ENCODE data around the gene TEAD1.

DNA sequence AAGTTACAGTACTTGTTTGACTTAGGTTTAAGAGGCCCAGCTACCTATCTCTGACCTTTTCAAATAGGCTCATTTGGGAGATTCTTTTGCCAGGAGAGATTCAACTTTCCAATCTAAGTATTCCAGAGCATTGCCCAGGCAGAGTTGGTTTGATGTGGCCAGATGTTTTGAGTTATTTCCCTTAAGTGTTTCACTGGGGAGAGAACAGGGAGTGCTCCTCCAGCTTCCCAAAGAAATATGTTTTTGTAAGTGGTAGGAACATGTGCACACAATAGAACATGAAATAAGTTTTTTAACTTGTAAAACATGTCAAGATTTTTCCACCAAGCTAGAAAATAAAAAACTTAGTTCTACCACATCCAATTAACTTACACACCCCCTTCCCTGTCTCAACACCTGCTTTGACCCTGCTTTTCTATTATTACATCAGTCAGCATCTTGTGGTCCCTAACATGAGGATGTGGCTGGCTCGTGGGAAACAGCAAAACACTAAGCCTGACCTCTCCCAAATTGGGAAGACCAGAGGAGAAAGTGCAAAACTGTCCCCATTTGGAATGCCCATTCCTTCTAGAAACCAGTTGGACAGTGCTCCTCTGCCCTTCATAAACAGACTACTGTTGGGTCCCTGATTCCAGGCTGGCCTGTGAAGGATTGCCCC, 264.5 kb downstream of the TEAD1 start:
- TF ChIP-seq, protein P1, sequence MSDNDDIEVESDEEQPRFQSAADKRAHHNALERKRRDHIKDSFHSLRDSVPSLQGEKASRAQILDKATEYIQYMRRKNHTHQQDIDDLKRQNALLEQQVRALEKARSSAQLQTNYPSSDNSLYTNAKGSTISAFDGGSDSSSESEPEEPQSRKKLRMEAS (IDR thresholded peaks at IDR 0.05): no peak
- TF ChIP-seq MAFK (IDR thresholded peaks at IDR 0.05; ENCODE audit: partially characterized antibody): no peak
- TF ChIP-seq, protein P2, sequence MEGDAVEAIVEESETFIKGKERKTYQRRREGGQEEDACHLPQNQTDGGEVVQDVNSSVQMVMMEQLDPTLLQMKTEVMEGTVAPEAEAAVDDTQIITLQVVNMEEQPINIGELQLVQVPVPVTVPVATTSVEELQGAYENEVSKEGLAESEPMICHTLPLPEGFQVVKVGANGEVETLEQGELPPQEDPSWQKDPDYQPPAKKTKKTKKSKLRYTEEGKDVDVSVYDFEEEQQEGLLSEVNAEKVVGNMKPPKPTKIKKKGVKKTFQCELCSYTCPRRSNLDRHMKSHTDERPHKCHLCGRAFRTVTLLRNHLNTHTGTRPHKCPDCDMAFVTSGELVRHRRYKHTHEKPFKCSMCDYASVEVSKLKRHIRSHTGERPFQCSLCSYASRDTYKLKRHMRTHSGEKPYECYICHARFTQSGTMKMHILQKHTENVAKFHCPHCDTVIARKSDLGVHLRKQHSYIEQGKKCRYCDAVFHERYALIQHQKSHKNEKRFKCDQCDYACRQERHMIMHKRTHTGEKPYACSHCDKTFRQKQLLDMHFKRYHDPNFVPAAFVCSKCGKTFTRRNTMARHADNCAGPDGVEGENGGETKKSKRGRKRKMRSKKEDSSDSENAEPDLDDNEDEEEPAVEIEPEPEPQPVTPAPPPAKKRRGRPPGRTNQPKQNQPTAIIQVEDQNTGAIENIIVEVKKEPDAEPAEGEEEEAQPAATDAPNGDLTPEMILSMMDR (IDR thresholded peaks at IDR 0.05): no peak
- no peak for TF ChIP-seq JUN (IDR thresholded peaks at IDR 0.05)
- no peak for TF ChIP-seq POLR2A (IDR thresholded peaks at IDR 0.05; ENCODE audit: low read length)
- no peak for TF ChIP-seq MAZ (IDR thresholded peaks at IDR 0.05; ENCODE audit: borderline replicate concordance, low read depth, low read length)
- no peak for TF ChIP-seq ZC3H11A (IDR thresholded peaks at IDR 0.05)

Data from A549 (cell line).